Tibial nerve (tissue), 4 donors: ENCODE measurements around the gene OLA1. TPM values are rescaled to one million over a fixed set of nuclear protein-coding genes. Genes with fewer than 3 reads are reported as not detected.

ENCODE experiments used
- DNase-seq, 2 donors: peaks; one replicate each; pipeline ENCODE4 v3.0.0-alpha.2; 2019; ENCODE audit warnings: low spot score in 2 of 2
- H3K27ac ChIP-seq, 4 donors: fragments of 200-600 bp; sonication (generic) in 3 of 4; one replicate each; pipeline ENCODE4 v1.5.1; 2017 to 2019; ENCODE audit warnings: mild to moderate bottlenecking in 1 of 4
- H3K27me3 ChIP-seq, 2 donors: fragments of 200-600 bp; sonication (generic) in 1 of 2; one replicate each; pipeline versions ENCODE4 v1.5.1 to v1.6.0; 2017 to 2019
- H3K36me3 ChIP-seq, 3 donors: fragments of 200-600 bp; sonication (generic); one replicate each; pipeline ENCODE4 v1.5.1; 2018 to 2019
- H3K4me1 ChIP-seq, 4 donors: fragments of 200-600 bp; sonication (generic) in 3 of 4; one replicate each; pipeline ENCODE4 v1.5.1; 2017 to 2019
- H3K4me3 ChIP-seq, 4 donors: fragments of 200-600 bp; sonication (generic) in 3 of 4; one replicate each; pipeline ENCODE4 v1.5.1; 2017 to 2019; ENCODE audit warnings: mild to moderate bottlenecking in 1 of 4, moderate library complexity in 1 of 4
- H3K9me3 ChIP-seq, 4 donors: fragments of 200-600 bp; sonication (generic) in 3 of 4; one replicate each; pipeline ENCODE4 v1.5.1; 2017 to 2019
- CTCF ChIP-seq, 5 experiments: fragments of 200-600 bp in 3 of 5; fragments of 450-650 bp in 2 of 5; sonication (generic) in 3 of 5; IDR thresholded peaks; one replicate each; pipeline ENCODE4 v1.5.1; 2016 to 2019; ENCODE audit warnings: antibody characterized with exemption in 5 of 5, mild to moderate bottlenecking in 3 of 5, moderate library complexity in 2 of 5
- EP300 ChIP-seq, 2 donors: sonication (generic); formaldehyde crosslinking; IDR thresholded peaks; one replicate each; pipeline ENCODE4 v1.6.1; 2017; ENCODE audit warnings: antibody characterized with exemption in 2 of 2, mild to moderate bottlenecking in 1 of 2
- POLR2A ChIP-seq, 2 donors: fragments of 450-650 bp; IDR thresholded peaks; one replicate each; pipeline ENCODE4 v1.6.1; 2017; ENCODE audit warnings: antibody characterized with exemption in 2 of 2, mild to moderate bottlenecking in 2 of 2, moderate library complexity in 2 of 2
- WGBS, 2 donors: methylation state at CpG; one replicate each; pipeline ENCODE4 v1.1.5; 2018; 5-methylcytosine and 5-hydroxymethylcytosine counted together
- total RNA-seq, 4 donors: library from RNA; depleted of rRNA; stranded (reverse); fragments of >200 nt; gene quantifications; one replicate each; pipeline ENCODE4 v1.1.0, GENCODE V29; 2016

Gene OLA1
- total RNA-seq, 4 donors from 2014 or later, result 32.0 to 69.0 (median 45.5) TPM

- Histone ChIP-seq H3K4me3 (no peak overlapping the region), H3K4me1 (peaks cover 0 to 7% (median 0%) of the 10 kb centered on the region in 4 donors), H3K9me3 (no peaks in the 10 kb centered on the region), H3K36me3 (peaks cover 0 to 10% (median 0%) of the 10 kb centered on the region in 3 donors), H3K27me3 (no peaks in the 10 kb centered on the region), H3K27ac (no peak overlapping the region)
- WGBS, 2 donors, result 88 to 93% methylated on average over 2 of the region's 2 CpGs
- TF ChIP-seq CTCF (IDR thresholded peaks at IDR 0.05) (no peak), EP300 (IDR thresholded peaks at IDR 0.05) (no peak), POLR2A (IDR thresholded peaks at IDR 0.05) (no peak)
- DNase-seq, result no peak
These were observed 63.8 kb downstream of the OLA1 start for GRCh38 chr2:174184504-174184903.

- no peaks in the 10 kb centered on the region for H3K27me3 ChIP-seq
- H3K4me3 ChIP-seq, result no peak overlapping the region
- DNase-seq, result no peak
- no peak overlapping the region for H3K27ac ChIP-seq
- H3K4me1 ChIP-seq, result peaks cover 0 to 7% (median 0%) of the 10 kb centered on the region in 4 donors
- peaks cover 0 to 10% (median 0%) of the 10 kb centered on the region in 3 donors for H3K36me3 ChIP-seq
- TF ChIP-seq POLR2A (IDR thresholded peaks at IDR 0.05), result no peak
- no peak for TF ChIP-seq CTCF (IDR thresholded peaks at IDR 0.05)
- no peak for TF ChIP-seq EP300 (IDR thresholded peaks at IDR 0.05)
- no peaks in the 10 kb centered on the region for H3K9me3 ChIP-seq
- 58 to 61% methylated on average over 1 of the region's 1 CpG for WGBS, 2 donors
These were observed 65.3 kb downstream of the OLA1 start for GRCh38 chr2:174183076-174183475.

- peaks cover 0 to 7% (median 0%) of the 10 kb centered on the region in 4 donors for H3K4me1 ChIP-seq
- H3K36me3 ChIP-seq, result no peaks in the 10 kb centered on the region
- H3K27me3 ChIP-seq, result no peaks in the 10 kb centered on the region
- H3K4me3 ChIP-seq, result no peak overlapping the region
- no peaks in the 10 kb centered on the region for H3K9me3 ChIP-seq
- WGBS, 2 donors, result 94 to 96% methylated on average over 5 of the region's 5 CpGs
- no peak for TF ChIP-seq EP300 (IDR thresholded peaks at IDR 0.05)
- TF ChIP-seq POLR2A (IDR thresholded peaks at IDR 0.05), result no peak
- TF ChIP-seq CTCF (IDR thresholded peaks at IDR 0.05), result no peak
- no peak overlapping the region for H3K27ac ChIP-seq
- DNase-seq, result no peak
These were observed 67.0 kb downstream of the OLA1 start for GRCh38 chr2:174181368-174181767.

GRCh38 chr2:174180726-174181236 is 67.6 kb downstream of the OLA1 start:
- Histone ChIP-seq H3K27ac (no peak overlapping the region), H3K27me3 (no peaks in the 10 kb centered on the region), H3K36me3 (no peaks in the 10 kb centered on the region), H3K9me3 (peaks cover 0 to 4% (median 0%) of the 10 kb centered on the region in 4 donors), H3K4me3 (no peak overlapping the region), H3K4me1 (peaks cover 0 to 7% (median 0%) of the 10 kb centered on the region in 4 donors)
- TF ChIP-seq CTCF (IDR thresholded peaks at IDR 0.05), result no peak
- no peak for TF ChIP-seq POLR2A (IDR thresholded peaks at IDR 0.05)
- no peak for TF ChIP-seq EP300 (IDR thresholded peaks at IDR 0.05)
- no peak for DNase-seq

GRCh38 chr2:174180165-174180724 is 68.1 kb downstream of the OLA1 start:
- no peaks in the 10 kb centered on the region for H3K27me3 ChIP-seq
- no peak overlapping the region for H3K4me3 ChIP-seq
- no peak for TF ChIP-seq POLR2A (IDR thresholded peaks at IDR 0.05)
- TF ChIP-seq EP300 (IDR thresholded peaks at IDR 0.05), result no peak
- TF ChIP-seq CTCF (IDR thresholded peaks at IDR 0.05), result no peak
- H3K9me3 ChIP-seq, result peaks cover 0 to 9% (median 1%) of the 10 kb centered on the region in 4 donors
- no peaks in the 10 kb centered on the region for H3K36me3 ChIP-seq
- peaks cover 0 to 7% (median 0%) of the 10 kb centered on the region in 4 donors for H3K4me1 ChIP-seq
- WGBS, 2 donors, result 93% methylated on average over 1 of the region's 1 CpG
- H3K27ac ChIP-seq, result no peak overlapping the region
- DNase-seq, result no peak
